Measurements from ENCODE around the gene RBM28. TPM values are rescaled to one million over a fixed set of nuclear protein-coding genes. Genes with fewer than 3 reads are reported as not detected.

Gene RBM28
- total and polyA plus RNA-seq, 2 of the 8 experiments (the other 6 are each of a cell fraction or from before 2014, with no cell fraction given) = 12.8 to 65.3 TPM

DNA sequence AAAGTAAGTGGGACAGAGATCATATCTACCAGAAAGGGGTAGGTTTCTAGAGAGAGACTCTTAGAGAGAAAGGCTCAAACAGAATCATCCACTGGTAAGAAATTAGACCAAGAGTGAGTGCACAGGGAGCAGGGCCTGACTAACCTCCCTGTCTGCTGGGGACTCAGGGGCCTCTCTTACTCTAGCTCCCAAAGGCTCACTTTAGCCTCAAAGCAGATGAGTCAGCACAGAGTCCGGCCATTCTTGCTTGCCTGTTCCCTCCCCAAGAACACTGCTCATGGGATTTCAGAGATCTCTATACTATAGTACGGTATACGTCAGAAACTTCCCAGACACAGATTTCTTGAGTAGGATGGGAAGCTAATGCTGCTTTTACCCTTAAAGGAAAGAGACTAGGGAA lies 32.7 kb downstream of the RBM28 start (continued):
- TF ChIP-seq ASH2L (IDR thresholded peaks at IDR 0.05; ENCODE audit: low read length) = no peak
- no peak for TF ChIP-seq JUND (IDR thresholded peaks at IDR 0.05; ENCODE audit: low read length)
- TF ChIP-seq SIX5 (IDR thresholded peaks at IDR 0.05; ENCODE audit: low read depth, low read length) = no peak
